HCT116 (cell line): ENCODE data around the gene WIPF3. TPM values are rescaled to one million over a fixed set of nuclear protein-coding genes. Genes with fewer than 3 reads are reported as not detected.

ENCODE experiments used
- ATAC-seq: fragments of 200-7000 bp; cut with Tn5 transposase; 2 replicates; pipeline ENCODE4 v1.9.1; 2020; ENCODE audit warnings: mild to moderate bottlenecking, moderate library complexity
- BruUV-seq: library from RNA; stranded (reverse); fragments of 400-500 nt; replicated peaks from 2 replicates; lab custom pipeline; 2021; lab: Mats Ljungman, UMichigan
- CTCF ChIA-PET: fragments of 300-600 bp; sonication (Branson Sonifier 250); formaldehyde crosslinking; loops from one replicate; lab custom pipeline; 2021; ENCODE audit warnings: antibody characterized with exemption; lab: Charles Lee
- POLR2A ChIA-PET: fragments of 300-600, 350-600 bp; sonication (Branson Sonifier 250); formaldehyde crosslinking; loops from one replicate; lab custom pipeline; 2021; ENCODE audit warnings: antibody characterized with exemption; lab: Charles Lee
- RAD21 ChIA-PET, 2 experiments: fragments of 300-600 bp; sonication (Branson Sonifier 250); formaldehyde crosslinking; loops; one replicate each; lab custom pipeline; 2023; ENCODE audit warnings: low total read pairs in 2 of 2; ENCODE audit not compliant: uncharacterized antibody in 2 of 2, unreplicated experiment in 2 of 2, low non-redundant PET in 1 of 2; lab: Charles Lee
- DNase-seq: peaks from one replicate; pipeline ENCODE4 v3.0.0-alpha.2; 2010; ENCODE audit warnings: low read depth, low spot score
- H2AFZ ChIP-seq: fragments of 200-600 bp; shearing (Covaris generic), sonication (generic); 2 replicates; pipeline ENCODE4 v1.6.1; 2017; ENCODE audit warnings: low read depth, mixed run types, mixed read lengths, antibody characterized with exemption, low read length; ENCODE audit not compliant: poor library complexity, severe bottlenecking
- H3K27ac ChIP-seq: 2 replicates; pipeline ENCODE4 v1.5.1; 2012; ENCODE audit warnings: low read depth, low read length
- H3K27me3 ChIP-seq: fragments of 200-600 bp; sonication (generic); 2 replicates; pipeline ENCODE4 v1.6.1; 2016; ENCODE audit warnings: mixed run types, low read length, mixed read lengths; ENCODE audit not compliant: insufficient read depth
- H3K36me3 ChIP-seq, 2 experiments: fragments of 200-500 bp in 1 of 2; fragments of 200-600 bp in 1 of 2; sonication (Bioruptor generic) in 1 of 2; sonication (generic) in 1 of 2; 2 replicates each; pipeline versions ENCODE4 v1.5.1 to v1.6.1; 2014 to 2016; ENCODE audit warnings: low read length in 2 of 2, inconsistent platforms in 1 of 2, mixed read lengths in 1 of 2, mixed run types in 1 of 2; ENCODE audit not compliant: insufficient read depth in 2 of 2, control insufficient read depth in 1 of 2
- H3K4me1 ChIP-seq, 2 experiments: fragments of 200-600 bp in 1 of 2; sonication (generic) in 1 of 2; 2 replicates each; pipeline versions ENCODE4 v1.5.1 to v1.6.1; 2012 to 2017; ENCODE audit warnings: low read length in 2 of 2, inconsistent platforms in 1 of 2, mild to moderate bottlenecking in 1 of 2, mixed read lengths in 1 of 2, mixed run types in 1 of 2, moderate library complexity in 1 of 2; ENCODE audit not compliant: insufficient read depth in 2 of 2, control insufficient read depth in 1 of 2
- H3K4me2 ChIP-seq: fragments of 200-600 bp; sonication (generic); 2 replicates; pipeline ENCODE4 v1.6.1; 2017; ENCODE audit warnings: mixed run types, low read length, mixed read lengths
- H3K4me3 ChIP-seq, 2 experiments: fragments of 200-600 bp in 1 of 2; sonication (generic) in 1 of 2; replicated peaks in 1 of 2; 2 replicates each; pipeline ENCODE4 v1.5.1; 2011 to 2016; ENCODE audit warnings: low read length in 2 of 2, control low read depth in 1 of 2, low read depth in 1 of 2, mild to moderate bottlenecking in 1 of 2, mixed read lengths in 1 of 2, mixed run types in 1 of 2
- H3K79me2 ChIP-seq: fragments of 200-600 bp; sonication (generic); 2 replicates; pipeline ENCODE4 v1.6.1; 2017; ENCODE audit warnings: mild to moderate bottlenecking, mixed run types, low read length, moderate library complexity, mixed read lengths; ENCODE audit not compliant: insufficient read depth
- H3K9ac ChIP-seq: fragments of 200-600 bp; sonication (generic); 2 replicates; pipeline ENCODE4 v1.6.1; 2016; ENCODE audit warnings: low read length, mixed read lengths
- H3K9me2 ChIP-seq: fragments of 200-600 bp; sonication (generic), shearing (Covaris generic); 2 replicates; pipeline ENCODE4 v1.6.1; 2017; ENCODE audit warnings: mixed run types, mild to moderate bottlenecking, moderate library complexity; ENCODE audit not compliant: insufficient read depth
- H3K9me3 ChIP-seq, 2 experiments: fragments of 200-500 bp in 1 of 2; fragments of 200-600 bp in 1 of 2; sonication (Bioruptor generic) in 1 of 2; sonication (generic) in 1 of 2; 2 replicates each; pipeline ENCODE4 v1.6.1; 2014 to 2017; ENCODE audit warnings: low read length in 2 of 2, mixed read lengths in 2 of 2, inconsistent platforms in 1 of 2, low read depth in 1 of 2, mild to moderate bottlenecking in 1 of 2, mixed run types in 1 of 2, moderate library complexity in 1 of 2; ENCODE audit not compliant: control insufficient read depth in 1 of 2, insufficient read depth in 1 of 2
- H4K20me1 ChIP-seq: fragments of 200-600 bp; sonication (generic), shearing (Covaris generic); 2 replicates; pipeline ENCODE4 v1.6.1; 2017; ENCODE audit warnings: mixed run types, mild to moderate bottlenecking, moderate library complexity; ENCODE audit not compliant: insufficient read depth
- ATF3 ChIP-seq: IDR thresholded peaks from 2 replicates; pipeline ENCODE4 v1.6.1; 2012
- CBX3 ChIP-seq: IDR thresholded peaks from 2 replicates; pipeline ENCODE4 v1.6.1; 2012; ENCODE audit warnings: low read depth
- CTCF ChIP-seq, 3 experiments: fragments of 200-600 bp in 1 of 3; sonication (generic) in 1 of 3; IDR thresholded peaks in 2 of 3; conservative IDR thresholded peaks in 1 of 3; 2 replicates each; pipeline ENCODE4 v1.5.1; 2012 to 2017; ENCODE audit warnings: low read depth in 2 of 3, low read length in 2 of 3, antibody characterized with exemption in 1 of 3, borderline replicate concordance in 1 of 3, control low read depth in 1 of 3, mild to moderate bottlenecking in 1 of 3, mixed read lengths in 1 of 3, mixed run types in 1 of 3, moderate library complexity in 1 of 3; ENCODE audit not compliant: insufficient read depth in 1 of 3
- ELF1 ChIP-seq: IDR thresholded peaks from 2 replicates; pipeline ENCODE4 v1.6.1; 2012; ENCODE audit warnings: low read depth, borderline replicate concordance
- EZH2phosphoT487 ChIP-seq: fragments of 200-600 bp; IDR thresholded peaks from 2 replicates; pipeline ENCODE4 v1.6.1; 2018; ENCODE audit warnings: antibody characterized with exemption, borderline replicate concordance
- FOSL1 ChIP-seq: IDR thresholded peaks from 2 replicates; pipeline ENCODE4 v1.6.1; 2012; ENCODE audit warnings: low read depth
- REST ChIP-seq: IDR thresholded peaks from 2 replicates; pipeline ENCODE4 v1.6.1; 2012; ENCODE audit warnings: low read depth
- SIN3A ChIP-seq: IDR thresholded peaks from 2 replicates; pipeline ENCODE4 v1.6.1; 2012; ENCODE audit warnings: low read depth
- SP1 ChIP-seq: IDR thresholded peaks from 2 replicates; pipeline ENCODE4 v1.6.1; 2012; ENCODE audit warnings: low read depth
- SRF ChIP-seq: IDR thresholded peaks from 2 replicates; pipeline ENCODE4 v1.6.1; 2012; ENCODE audit warnings: low read depth
- ZFX ChIP-seq: fragments of 450-650 bp; IDR thresholded peaks from 2 replicates; pipeline ENCODE4 v1.6.1; 2017
- intact Hi-C: fragments of 100-400 bp; cut with micrococcal nuclease; formaldehyde crosslinking; loops from 2 replicates; pipeline ENCODE4 v1.10.0; 2022
- total RNA-seq: library from RNA; stranded (reverse); gene quantifications from one replicate; pipeline ENCODE4 v1.2.1, GENCODE V29; 2021; ENCODE audit not compliant: unreplicated experiment
- TF ChIP-seq, protein P1 (sequence below): IDR thresholded peaks from 2 replicates; pipeline ENCODE4 v1.6.1; 2011; ENCODE audit warnings: mild to moderate bottlenecking, low read length, moderate library complexity; ENCODE audit not compliant: insufficient replicate concordance; ENCODE audit errors: extremely low read depth
- TF ChIP-seq, protein P2 (sequence below): IDR thresholded peaks from 2 replicates; pipeline ENCODE4 v1.6.1; 2012

WIPF3 gene
- total RNA-seq, 1 experiment from 2014 or later: 8.6 TPM

GRCh38 chr7:29793507-29793906 lies 12.8 kb upstream of the WIPF3 start:
- Histone ChIP-seq H3K9ac (no peak overlapping the region), H3K36me3 (no peaks in the 10 kb centered on the region), H3K27ac (no peak overlapping the region), H4K20me1 (no peaks in the 10 kb centered on the region), H3K4me3 (no peak overlapping the region), H3K9me2 (no peaks in the 10 kb centered on the region), H2AFZ (no peak overlapping the region), H3K9me3 (no peaks in the 10 kb centered on the region), H3K27me3 (no peaks in the 10 kb centered on the region), H3K4me2 (no peak overlapping the region), H3K4me1 (no peaks in the 10 kb centered on the region), H3K79me2 (no peaks in the 10 kb centered on the region)
- DNase-seq: no peak
- intact Hi-C loops: no loop called here
- no TSS peak for BruUV-seq
- ChIA-PET POLR2A (no interaction called here), RAD21 (no interaction called here), CTCF (no interaction called here)
- ATAC-seq: no peak
- TF ChIP-seq, protein P1, sequence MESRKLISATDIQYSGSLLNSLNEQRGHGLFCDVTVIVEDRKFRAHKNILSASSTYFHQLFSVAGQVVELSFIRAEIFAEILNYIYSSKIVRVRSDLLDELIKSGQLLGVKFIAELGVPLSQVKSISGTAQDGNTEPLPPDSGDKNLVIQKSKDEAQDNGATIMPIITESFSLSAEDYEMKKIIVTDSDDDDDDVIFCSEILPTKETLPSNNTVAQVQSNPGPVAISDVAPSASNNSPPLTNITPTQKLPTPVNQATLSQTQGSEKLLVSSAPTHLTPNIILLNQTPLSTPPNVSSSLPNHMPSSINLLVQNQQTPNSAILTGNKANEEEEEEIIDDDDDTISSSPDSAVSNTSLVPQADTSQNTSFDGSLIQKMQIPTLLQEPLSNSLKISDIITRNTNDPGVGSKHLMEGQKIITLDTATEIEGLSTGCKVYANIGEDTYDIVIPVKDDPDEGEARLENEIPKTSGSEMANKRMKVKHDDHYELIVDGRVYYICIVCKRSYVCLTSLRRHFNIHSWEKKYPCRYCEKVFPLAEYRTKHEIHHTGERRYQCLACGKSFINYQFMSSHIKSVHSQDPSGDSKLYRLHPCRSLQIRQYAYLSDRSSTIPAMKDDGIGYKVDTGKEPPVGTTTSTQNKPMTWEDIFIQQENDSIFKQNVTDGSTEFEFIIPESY: no peak
- TF ChIP-seq REST (no peak), FOSL1 (no peak), CBX3 (no peak), SP1 (no peak), SIN3A (no peak), CTCF (IDR thresholded peaks at IDR 0.05 in 2 of 3, conservative IDR thresholded peaks at IDR 0.05 in 1 of 3; ENCODE audit: borderline replicate concordance in 1 of 3, insufficient read depth in 1 of 3, low read depth in 2 of 3, low read length in 2 of 3) (no peak), SRF (no peak), ZFX (no peak), EZH2phosphoT487 (no peak), ELF1 (no peak), ATF3 (no peak)
- TF ChIP-seq, protein P2, sequence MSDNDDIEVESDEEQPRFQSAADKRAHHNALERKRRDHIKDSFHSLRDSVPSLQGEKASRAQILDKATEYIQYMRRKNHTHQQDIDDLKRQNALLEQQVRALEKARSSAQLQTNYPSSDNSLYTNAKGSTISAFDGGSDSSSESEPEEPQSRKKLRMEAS: no peak
